Activated naive CD4-positive, alpha-beta T cell treated with anti-CD3 and anti-CD28 coated beads, Interleukin-2, amount 10 ng/mL, durations not matched to agents 5 hours and 36 hours (primary cell): ENCODE results near the gene INPP5A. TPM values are rescaled to one million over a fixed set of nuclear protein-coding genes. Genes with fewer than 3 reads are reported as not detected.

Experiments used
- total RNA-seq, 2 experiments: library from RNA; stranded (reverse); gene quantifications; one replicate each; pipeline ENCODE4 v1.2.3, GENCODE V29; 2021

The INPP5A gene
- total RNA-seq, result 10 to 100 TPM; 14.4 to 15.3 TPM

DNA sequence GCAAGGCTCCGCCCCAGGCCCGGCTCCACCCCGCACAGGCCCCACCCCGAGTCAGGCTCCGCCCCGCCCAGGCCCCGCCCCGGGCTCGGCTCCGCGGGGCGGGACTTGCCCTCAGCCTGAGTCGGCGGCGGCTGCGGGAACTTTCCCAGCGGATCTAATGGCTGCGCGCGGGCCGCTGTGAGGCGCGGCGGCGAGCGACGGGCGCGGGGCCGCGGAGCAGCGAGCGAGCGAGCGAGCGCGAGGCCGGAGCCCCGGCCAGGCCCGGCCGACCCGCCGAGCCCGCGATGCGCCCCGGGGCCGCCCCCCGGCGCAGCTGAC is at the start of gene INPP5A:
INPP5A (plus strand) TSS at position 104 of the 318 bp plus-strand sequence. CDS start 310 bp downstream, outside the sequence.

GRCh38 chr10:132785723-132786475 is 248.3 kb downstream of the INPP5A start, which contains the start of gene NKX6-2:
Gene NKX6-2 (minus strand): TSS chr10:132786147. CDS start chr10:132785948, 199 bp downstream.

Other genes with a start within 250 kb of the INPP5A start
- 1 to 10 TPM; 9.3 to 9.7 TPM for gene STK32C, start 229.8 kb upstream of the INPP5A start, total RNA-seq
- gene LRRC27, start 205.6 kb upstream of the INPP5A start, total RNA-seq, result 1 to 10 TPM; 4.5 to 6.2 TPM
- 10 to 100 TPM; 13.0 to 14.0 TPM for gene PWWP2B, start 140.6 kb upstream of the INPP5A start, total RNA-seq
- not detected for gene NKX6-2, start 248.4 kb downstream of the INPP5A start, total RNA-seq